ENCODE measurements around the gene GPR61.

- TF ChIP-seq, protein P1, sequence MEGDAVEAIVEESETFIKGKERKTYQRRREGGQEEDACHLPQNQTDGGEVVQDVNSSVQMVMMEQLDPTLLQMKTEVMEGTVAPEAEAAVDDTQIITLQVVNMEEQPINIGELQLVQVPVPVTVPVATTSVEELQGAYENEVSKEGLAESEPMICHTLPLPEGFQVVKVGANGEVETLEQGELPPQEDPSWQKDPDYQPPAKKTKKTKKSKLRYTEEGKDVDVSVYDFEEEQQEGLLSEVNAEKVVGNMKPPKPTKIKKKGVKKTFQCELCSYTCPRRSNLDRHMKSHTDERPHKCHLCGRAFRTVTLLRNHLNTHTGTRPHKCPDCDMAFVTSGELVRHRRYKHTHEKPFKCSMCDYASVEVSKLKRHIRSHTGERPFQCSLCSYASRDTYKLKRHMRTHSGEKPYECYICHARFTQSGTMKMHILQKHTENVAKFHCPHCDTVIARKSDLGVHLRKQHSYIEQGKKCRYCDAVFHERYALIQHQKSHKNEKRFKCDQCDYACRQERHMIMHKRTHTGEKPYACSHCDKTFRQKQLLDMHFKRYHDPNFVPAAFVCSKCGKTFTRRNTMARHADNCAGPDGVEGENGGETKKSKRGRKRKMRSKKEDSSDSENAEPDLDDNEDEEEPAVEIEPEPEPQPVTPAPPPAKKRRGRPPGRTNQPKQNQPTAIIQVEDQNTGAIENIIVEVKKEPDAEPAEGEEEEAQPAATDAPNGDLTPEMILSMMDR (IDR thresholded peaks at IDR 0.05), result no peak
- TF ChIP-seq POLR2A (IDR thresholded peaks at IDR 0.05), result no peak
These were observed 12.4 kb upstream of the GPR61 start for GRCh38 chr1:109527098-109527811.

Measured in heart left ventricle (tissue), 13 donors.